ENCODE results near the gene PPARA.

- TF ChIP-seq CTCF (IDR thresholded peaks at IDR 0.05; ENCODE audit: low read length) = no peak
- TF ChIP-seq EZH2 (IDR thresholded peaks at IDR 0.05; ENCODE audit: borderline replicate concordance, low read length) = no peak
These were observed 22.3 kb downstream of the PPARA start for GRCh38 chr22:46172522-46173110.

Measured in OCI-LY1 (cell line).